HK-2 (cell line): ENCODE results near the gene CD302.
"Not testable (repeated sequence)": the region's sequence is repeated elsewhere in the genome, so short reads cannot be mapped to it uniquely, and the experiment has no call there.

Experiments
- DNase-seq: peaks from one replicate; pipeline ENCODE4 v3.0.0-alpha.2; 2018; ENCODE audit not compliant: unreplicated experiment

CD302 gene

DNA sequence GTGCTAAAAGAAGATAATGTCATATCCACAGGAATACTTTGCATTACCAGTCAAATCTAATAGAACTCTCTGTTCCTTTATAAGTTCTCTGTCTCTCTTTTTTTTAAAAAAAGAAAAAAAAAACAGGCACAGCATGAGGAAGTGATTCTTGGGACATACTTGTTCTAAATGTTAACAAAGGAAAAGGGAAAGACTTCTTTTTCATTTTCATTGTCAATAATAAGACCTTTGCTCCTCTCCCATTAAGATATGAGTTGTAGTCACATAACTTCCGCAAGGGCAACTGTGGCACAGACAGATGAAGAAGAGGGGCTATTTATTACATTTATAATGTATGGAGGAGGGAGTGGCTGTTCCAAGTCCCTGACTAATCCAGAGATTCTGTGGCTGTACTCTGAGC lies 4.7 kb downstream of the CD302 start:
- DNase-seq = no peak

DNA sequence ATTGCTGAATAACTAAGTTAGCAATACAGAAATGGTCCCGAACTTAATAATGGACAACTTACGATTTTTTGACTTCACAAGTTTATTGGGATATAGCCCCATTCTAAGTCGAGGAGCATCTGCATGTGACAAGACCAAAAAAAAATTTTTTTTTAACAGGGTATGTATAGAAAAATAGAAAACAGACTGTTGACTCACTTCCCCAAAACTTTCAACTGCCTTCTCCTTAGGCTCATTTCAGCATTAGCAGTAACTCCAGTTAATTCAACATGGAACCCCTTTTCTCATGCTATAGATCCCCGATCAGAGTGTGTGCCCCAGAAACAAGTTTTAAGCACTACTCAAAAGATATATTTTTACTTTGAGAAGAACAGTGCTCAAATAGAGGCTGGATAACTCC lies 5.4 kb downstream of the CD302 start:
- DNase-seq = no peak

- DNase-seq = no peak
Observed at GRCh38 chr2:159792036-159792435, 6.0 kb downstream of the CD302 start.

DNA sequence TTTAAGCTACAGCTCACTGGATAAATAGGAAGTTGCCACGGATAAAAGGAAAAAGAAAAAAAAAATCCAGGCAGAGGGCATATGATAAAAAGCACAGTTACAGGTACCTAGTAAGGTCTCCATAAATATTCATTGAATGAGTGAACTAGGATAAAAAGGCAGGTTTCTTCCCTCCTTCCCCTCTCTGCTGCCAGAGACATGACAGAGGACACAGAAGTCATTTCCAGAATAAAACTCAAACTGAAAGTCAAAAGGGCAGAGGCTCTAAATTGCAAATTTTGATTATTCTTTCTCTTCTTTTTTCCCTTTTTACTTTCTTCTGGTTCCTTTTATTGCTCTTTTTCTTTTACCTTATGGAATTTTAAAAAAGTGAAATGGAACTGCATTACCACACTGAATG lies 7.7 kb downstream of the CD302 start:
- DNase-seq = no peak

DNA sequence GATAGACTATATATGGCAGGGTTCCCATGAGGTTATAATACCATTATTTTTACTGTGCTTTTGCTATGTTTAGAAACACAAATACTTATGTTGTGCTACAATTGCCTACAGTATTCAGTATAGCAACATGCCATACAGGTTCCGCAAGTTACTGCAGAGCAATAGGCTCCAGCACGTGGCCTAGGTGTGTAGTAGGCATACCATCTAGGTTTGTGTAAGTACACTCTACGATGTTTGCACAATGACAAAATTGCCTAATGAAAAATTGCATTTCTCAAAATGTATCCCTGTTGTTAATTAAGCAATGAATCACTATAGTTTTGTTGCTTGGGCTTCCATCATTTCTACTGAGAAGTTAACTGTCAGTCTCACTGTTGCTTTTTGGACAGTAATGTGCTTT lies 9.8 kb downstream of the CD302 start:
- DNase-seq = no peak

DNA sequence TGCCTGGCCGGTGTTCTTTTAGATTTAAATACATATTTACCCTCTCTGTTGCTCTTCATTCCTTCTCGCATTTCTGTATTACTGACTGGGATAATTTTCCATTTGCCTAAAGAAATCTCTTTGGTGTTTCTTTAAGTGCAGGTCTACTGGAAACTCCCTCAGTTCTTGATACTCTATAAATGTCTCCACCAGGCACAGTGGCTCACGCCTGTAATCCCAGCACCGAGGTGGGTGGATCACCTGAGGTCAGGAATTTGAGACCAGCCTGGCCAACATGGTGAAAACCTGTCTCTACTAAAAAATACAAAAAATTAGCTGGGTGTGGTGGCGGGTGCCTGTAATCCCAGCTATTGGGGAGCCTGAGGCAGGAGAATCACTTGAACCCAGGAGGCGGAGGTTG lies 10.4 kb downstream of the CD302 start:
- DNase-seq = not testable (repeated sequence)

DNA sequence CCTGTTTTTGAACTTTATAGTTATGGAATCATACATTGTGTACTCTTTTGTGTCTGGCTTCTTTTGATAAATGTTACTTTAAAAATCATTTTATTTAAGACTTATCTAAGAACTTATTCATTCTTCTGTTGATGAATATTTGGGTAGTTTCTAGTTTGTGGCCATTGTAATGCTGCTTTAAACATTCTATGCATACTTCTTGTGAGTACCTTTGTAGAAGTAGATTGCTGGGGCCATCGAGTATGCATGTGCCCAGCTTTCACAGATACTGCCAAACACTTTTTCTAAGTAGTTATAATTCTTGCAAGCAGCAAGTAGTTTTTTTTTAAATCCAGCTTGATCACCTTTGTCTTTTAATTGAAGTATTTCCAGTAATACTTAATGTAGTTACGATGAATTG lies 11.1 kb downstream of the CD302 start:
- DNase-seq = no peak

DNA sequence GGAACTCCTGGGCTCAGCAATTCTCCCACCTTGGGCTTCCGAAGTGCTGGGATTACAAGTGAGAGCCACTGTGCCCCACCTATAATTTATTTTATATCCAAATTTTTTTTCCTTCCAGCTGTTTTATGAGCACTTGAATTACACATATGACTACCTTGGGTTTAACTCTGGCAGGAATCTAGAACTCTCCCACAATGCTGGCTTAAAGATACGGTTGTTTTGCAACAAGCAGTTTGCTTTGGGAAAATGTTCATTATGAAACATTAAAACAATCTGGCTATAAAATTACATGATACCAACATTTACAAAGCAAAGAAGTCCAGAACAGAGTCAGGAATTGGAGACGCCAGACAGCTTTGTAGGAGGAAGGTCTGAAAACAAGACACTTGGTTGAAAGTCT lies 12.8 kb downstream of the CD302 start:
- DNase-seq = no peak

- not testable (repeated sequence) for DNase-seq
Observed at GRCh38 chr2:159784744-159785143, 13.3 kb downstream of the CD302 start.

DNA sequence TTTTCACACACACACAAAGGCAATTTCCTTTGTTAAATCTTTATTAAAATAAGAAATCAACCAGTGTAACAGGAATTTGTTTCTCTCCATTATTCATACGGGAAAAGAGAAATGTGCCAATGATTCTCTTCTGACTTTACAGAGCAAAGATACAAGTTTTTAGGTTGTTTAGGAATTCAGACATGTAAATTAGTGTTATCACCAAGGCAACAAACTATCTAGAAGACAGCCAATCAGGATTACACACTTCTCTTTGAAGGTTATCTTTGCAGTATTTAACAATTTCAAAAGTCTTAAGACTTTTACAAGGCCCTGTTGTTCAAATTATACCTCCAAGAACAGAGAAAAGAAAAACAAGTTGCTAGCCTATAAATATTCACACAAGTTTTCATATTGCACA lies 14.5 kb downstream of the CD302 start:
- DNase-seq = no peak

GRCh38 chr2:159776321-159776720 lies 21.7 kb downstream of the CD302 start:
- DNase-seq = no peak

DNA sequence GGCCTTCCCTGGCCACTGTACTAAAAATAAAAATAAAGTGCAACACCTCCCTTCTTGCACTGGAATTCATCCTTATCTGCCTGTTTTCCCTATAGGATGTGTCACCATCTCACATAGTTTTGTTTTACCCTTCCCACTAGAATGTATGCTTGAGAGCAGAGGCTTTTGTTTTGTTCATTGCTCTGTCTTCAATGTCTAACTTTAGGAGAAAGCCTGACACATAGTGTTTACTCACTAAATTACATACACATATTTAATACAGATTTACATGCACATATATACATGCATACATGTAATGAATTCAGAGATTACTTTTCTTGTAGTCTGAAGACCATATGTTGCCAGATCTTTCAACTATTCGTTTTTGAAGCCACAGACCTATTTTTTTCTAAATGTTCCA lies 23.0 kb downstream of the CD302 start:
- DNase-seq = no peak

DNA sequence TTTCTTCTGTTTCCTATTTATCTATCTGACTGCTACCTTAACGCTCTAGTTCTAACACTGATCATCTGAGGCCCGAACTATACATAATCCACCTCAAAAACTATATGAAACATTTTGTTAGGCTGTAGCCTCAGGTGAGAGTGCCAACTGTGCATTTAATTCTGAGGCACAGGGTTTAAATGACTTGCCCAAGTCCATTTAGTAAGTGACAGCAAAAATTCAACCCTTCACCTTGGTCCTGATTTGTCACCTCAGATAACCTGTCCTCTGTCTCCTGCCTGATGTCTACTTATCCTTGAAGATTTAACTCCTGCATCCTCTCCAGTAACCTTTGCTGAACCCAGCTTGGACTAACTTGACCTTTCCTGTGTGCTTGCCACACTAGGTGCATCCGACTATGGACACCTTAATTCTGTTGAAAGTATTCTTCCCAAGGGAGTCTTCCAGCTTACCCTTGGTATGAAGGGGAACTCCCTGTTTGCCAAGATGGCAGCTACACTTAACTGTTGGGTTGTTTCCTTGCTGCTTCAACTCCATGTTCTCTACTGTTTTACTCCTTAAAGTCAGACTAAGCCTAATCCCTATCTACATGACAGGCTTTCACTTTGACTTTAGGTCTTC lies 23.5 kb downstream of the CD302 start:
- DNase-seq = no peak

DNA sequence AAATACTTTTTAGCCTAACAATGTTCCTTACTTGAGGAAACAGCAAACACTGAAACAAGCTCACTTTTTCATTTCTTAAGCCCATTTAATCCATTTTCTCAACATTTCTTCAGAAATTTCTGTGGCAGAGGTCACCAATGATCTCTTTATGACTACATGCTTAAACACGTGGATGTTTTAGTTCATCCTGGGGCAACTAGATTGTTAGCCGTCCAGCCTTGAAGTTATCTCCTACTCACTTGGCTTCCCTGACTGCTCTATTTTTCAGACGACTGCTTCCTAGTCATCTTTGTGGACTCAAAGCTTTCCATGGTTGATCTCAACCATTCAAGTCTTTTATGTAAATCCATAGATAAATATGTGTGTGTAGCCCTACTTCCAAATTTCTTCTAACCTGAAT lies 24.1 kb downstream of the CD302 start:
- DNase-seq = no peak

GRCh38 chr2:159773426-159773825 lies 24.6 kb downstream of the CD302 start:
- no peak for DNase-seq

- no peak for DNase-seq
Observed at GRCh38 chr2:159769147-159769546, 28.9 kb downstream of the CD302 start.

GRCh38 chr2:159762075-159762474 lies 35.9 kb downstream of the CD302 start:
- no peak for DNase-seq

GRCh38 chr2:159760326-159760725 lies 37.7 kb downstream of the CD302 start:
- no peak for DNase-seq

GRCh38 chr2:159759577-159759976 lies 38.4 kb downstream of the CD302 start:
- no peak for DNase-seq

DNA sequence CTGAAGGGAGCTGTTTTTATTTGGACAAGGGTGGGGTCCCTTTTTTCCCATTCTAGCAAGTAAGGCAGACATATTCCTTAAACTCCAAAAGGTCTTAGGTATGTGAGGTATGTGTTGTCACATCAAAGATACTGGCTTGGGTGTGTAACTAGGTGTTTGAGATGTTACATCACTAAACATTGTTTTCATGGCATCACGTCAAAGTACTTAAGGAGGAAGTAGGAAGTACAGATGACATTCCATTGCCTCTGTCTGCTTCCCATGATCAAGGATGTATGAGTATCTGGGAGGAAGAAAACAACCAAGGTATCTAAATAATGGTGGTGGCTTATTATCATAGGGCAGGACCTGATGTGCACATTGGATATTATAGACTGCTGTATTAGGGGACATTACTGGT lies 39.3 kb downstream of the CD302 start:
- DNase-seq = no peak

- no peak for DNase-seq
Observed at GRCh38 chr2:159758239-159758638, 39.8 kb downstream of the CD302 start.

GRCh38 chr2:159755788-159756187 lies 42.2 kb downstream of the CD302 start:
- peak; percentile 20 for DNase-seq

DNA sequence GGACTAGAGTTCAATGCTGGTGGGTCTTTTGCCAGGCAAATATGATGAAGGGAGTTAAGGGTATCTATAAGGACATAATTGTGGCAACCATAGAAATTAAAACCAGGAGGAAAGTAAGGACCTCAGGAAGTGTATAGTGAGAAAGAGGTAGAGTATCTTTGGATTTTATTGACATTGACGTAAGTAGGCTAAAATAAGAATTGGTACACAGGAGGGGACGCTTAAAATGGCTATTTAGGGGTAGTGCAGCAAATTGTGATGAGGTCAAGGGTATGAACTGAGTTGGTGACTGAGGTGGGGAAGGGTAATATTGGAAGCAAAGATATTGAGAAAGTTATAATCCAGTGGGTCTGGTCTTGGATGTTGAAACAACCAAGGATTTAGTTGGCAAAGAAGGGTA lies 43.0 kb downstream of the CD302 start:
- DNase-seq = no peak

GRCh38 chr2:159753797-159754196 lies 44.2 kb downstream of the CD302 start:
- DNase-seq = no peak

GRCh38 chr2:159750873-159751272 lies 47.1 kb downstream of the CD302 start:
- no peak for DNase-seq
